AG20443 (cell line): Measurements from ENCODE around the gene C2orf42.
"Not testable (repeated sequence)": the region's sequence is repeated elsewhere in the genome, so short reads cannot be mapped to it uniquely, and the experiment has no call there.

Source experiments
- DNase-seq: peaks from one replicate; pipeline ENCODE4 v3.0.0; 2012; ENCODE audit warnings: low spot score, mixed read lengths

Gene C2orf42

DNA sequence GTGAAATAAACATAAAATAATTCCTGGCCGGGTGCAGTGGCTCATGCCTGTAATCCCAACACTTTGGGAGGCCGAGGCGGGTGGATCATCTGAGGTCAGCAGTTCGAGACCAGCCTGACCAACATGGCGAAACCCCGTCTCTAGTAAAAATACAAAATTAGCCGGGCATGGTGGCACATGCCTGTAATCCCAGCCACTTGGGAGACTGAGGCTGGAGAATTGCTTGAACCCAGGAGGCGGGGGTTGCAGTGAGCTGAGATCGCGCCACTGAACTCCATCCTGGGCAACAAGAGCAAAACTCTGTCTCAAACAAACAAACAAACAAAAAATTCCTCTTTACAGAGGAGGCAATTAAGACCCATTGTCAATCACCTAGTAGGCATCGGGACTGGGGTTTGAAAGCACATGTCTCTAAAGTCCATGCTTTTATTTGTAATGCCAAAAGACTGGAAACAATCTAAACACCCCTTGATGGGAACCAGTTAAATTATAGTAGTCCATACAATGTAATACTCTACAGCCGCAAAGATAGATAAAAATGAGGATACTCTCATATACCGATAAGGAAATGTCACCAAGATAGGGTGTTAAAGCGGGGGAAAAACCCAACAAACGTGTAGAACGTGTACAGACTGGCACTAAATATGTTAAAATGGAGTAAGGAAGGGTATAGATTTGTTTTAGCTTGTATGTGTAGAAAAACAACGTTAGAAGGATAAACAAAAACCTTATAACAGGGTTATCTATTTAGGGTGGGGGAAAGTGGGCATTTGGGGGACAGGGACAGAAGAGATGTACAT, 59.3 kb downstream of the C2orf42 start:
- not testable (repeated sequence) for DNase-seq

- no peak for DNase-seq
Observed at GRCh38 chr2:70128005-70128404, 62.8 kb downstream of the C2orf42 start.

DNA sequence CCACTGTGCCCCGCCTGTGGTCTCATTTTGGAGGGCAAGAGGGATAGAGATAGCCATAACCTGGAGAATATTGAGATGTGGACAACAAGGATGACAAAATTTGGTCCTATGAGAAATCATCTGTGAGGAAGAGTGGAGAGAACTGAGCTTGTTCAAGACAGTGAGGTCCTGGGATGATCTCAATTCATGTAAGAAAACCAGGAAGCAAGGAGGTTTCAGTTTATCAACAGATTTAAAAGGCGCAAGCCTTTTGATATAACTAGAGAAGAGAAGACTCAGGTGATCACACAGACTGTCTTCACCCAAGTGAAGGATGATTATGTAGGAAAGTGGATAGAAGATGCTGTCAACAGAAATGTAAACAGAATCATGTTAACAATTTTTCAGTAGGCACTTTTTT, 64.4 kb downstream of the C2orf42 start:
- DNase-seq, result no peak

- DNase-seq, result no peak
Observed at GRCh38 chr2:70125498-70125898, 65.3 kb downstream of the C2orf42 start.

DNA sequence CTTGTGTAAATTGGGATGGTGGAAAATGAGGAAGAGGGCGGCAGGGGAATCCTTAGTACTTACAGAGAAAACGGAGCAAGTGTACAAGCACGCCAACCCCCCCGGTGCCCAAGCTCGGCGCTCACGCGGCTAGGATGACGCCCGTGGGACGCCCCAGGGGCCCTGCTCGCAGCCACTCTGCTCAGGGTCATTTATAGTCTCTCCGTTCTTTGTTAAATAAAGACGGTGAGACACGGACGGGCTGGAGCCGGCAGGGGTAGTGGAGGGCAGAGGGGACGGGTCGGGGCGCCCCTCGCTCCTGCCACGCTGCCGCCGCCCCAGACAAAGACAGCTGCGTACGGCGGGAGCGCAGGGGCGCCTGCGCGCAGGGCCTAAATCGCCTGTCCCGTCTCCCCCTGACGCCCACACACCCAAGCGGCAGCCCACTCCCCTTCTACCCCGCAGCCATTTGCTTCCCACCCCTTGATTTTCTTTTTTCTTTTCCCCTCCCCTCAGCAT, 65.8 kb downstream of the C2orf42 start:
- DNase-seq, result peak; percentile 71

DNA sequence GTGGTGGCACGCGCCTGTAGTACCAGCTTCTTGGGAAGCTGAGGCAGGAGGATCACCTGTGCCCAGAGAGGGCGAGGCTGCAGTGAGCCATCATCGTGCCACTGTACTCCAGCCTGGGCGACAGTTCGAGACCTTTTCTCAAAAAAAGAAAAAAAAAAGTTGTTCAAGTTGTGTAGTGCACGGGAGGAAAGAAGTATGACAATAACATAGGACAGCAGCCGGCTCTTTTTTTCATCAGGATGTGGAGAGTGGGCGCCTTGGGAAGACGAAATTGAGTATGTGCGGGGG, 67.0 kb downstream of the C2orf42 start:
- DNase-seq, result no peak

DNA sequence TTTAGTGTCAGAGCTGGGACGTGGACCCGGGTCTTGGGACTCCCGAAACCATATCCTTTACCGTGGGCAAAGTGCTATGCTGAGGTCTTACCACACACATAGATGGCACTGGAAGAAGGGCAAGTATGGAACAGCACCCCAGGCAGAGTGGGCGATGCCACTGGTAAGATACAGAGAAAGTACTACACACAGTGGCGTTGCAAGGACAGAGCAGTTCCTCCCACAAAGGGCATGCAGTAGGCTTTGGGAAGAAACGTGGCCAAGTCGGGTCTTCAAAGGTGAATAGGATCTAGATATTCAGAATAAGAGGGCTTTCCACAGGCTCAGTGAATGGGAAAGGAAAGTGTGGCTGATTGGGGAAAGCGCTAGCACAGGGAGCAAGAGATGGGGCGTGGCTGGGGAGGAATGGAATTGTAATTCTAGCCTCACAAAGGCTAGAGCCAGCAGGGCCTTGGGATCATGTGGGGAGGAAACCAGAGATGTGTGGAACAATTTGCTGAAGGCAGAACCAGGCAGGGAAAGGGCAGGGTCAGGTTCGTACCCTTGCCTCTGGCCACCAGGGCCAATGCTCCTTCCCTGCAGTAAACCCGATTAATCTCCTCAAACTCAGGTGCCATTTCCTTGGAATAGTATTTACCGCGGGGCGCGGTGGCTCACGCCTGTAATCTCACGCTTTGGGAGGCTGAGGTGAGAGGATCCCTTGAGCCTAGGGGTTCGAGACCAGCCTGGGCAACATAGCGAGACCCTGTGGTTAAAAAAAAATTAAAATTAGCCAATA, 67.6 kb downstream of the C2orf42 start:
- DNase-seq, result peak; percentile 85

GRCh38 chr2:70122470-70122869, 68.3 kb downstream of the C2orf42 start:
- no peak for DNase-seq

- DNase-seq, result no peak
Observed at GRCh38 chr2:70121627-70122372, 69.0 kb downstream of the C2orf42 start.

DNA sequence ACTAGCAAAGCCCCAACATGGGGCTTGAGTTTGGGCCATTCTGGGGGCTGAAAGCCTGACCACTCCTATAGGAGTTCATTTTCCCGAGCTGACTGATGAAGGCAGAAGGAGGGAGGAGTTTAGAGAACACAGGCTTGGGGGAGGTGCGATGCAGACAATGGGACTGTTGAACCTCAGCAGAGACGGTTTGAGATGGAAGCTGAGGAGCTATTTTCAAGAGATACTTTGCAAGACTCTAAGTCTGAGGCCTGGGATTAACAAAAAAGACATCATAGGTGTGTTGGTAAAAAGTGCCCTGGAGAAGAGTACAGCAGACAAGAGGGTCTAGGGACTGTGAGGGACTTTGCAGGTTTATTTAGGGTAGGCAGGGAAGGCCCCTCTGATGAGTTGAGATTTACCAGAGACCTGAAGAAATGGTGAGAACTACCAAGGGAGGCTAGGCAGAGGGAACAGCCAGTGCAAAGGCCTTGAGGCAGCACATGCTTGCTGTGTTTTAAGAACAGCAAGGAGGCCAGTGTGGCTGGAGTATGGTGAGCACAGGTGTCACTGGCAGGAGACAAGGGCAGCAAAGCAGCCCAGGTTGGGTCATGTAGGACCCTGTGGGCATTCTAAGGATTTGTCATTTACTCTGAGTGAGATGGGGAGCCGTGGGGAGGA, 71.9 kb downstream of the C2orf42 start:
- DNase-seq, result no peak

- no peak for DNase-seq
Observed at GRCh38 chr2:70116936-70117552, 73.8 kb downstream of the C2orf42 start.

DNA sequence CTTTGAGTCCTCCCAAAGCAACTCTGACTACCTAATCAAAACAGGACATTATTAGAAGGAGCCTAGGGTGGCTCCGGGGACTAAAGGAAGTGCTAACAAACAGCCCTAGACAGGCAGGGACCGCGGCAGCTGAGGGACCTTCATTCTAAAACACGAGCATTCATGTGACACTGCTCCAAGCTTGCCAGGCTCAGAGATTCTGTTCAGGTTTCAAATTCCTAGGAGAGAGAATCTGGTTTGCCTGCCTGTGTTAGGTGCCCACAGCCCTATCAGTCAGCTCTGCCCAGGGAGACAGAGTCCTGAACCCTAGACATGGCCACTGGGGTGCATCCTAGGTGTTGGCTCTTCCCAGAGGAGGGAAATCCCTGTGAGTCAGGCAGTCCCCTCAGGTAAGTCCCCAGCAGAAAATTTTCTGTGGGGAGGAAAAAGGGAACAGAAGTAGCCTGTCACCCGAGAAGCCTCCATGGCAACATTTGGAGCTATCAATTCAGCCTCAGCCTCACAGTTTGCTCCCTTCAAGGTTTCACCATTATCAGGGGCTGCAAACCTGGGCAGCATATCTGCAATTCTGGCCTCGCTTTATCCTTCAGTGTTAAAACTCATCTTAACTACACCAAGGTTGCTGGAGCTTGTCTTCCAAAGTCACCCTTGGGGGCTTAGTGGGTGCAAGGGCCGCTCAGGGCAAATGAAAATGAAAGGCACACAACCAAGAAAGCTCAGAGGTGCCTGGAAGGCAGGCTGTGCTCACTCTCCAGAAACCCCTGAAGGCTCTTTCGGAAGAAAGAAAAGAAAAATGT, 75.0 kb downstream of the C2orf42 start:
- DNase-seq, result no peak

DNA sequence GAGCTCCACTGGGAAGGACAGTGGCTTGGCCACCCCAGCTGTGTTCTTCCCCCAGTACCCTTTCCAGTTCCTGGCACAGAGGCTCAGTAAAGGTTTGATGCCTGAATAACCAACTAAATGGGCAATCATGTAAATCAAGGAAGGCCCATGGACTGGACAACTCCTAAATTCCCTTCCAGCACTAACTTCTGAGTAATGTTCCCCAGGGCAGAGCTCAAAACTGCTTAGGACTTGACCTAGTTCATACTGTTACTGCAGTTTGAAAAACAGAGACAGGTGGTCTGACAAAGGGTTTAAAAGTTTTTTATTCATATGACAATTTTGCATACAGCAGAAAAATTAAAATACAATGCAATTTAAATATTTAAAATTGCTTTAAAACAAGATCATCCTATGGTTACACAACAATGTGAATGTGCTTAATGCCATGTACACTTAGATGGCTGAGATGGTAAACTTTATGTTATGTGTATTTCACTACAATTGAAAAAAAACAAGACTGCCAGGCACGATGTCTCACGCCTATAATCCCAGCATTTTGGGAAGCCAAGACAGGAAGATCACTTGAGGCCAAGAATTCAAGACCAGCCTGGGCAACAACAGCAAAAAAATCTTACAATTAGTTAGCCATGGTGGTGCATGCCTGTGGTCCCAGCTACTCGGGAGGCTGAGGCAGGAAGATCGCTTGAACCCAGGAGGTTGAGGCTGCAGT, 77.3 kb downstream of the C2orf42 start:
- no peak for DNase-seq

- DNase-seq, result peak; percentile 59
Observed at GRCh38 chr2:70111752-70112591, 78.8 kb downstream of the C2orf42 start.

DNA sequence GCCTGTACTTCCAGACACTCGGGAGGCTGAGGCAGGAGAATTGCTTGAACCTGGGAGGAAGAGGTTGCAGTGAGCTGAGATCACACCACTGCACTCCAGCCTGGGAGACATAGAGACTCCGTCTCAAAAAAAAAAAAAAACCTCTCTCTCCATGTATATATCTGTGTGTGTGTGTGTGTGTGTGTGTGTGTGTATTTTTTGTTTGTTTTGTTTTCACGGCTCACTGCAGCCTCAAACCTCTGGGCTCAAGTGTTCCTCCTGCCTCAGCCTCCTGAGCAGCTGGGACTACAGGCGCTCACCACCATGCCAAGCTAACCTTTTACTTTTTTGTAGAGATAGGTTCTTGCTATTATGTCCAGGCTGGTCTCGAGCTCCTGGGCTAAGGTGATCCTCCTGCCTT, 80.4 kb downstream of the C2orf42 start:
- not testable (repeated sequence) for DNase-seq

- DNase-seq, result not testable (repeated sequence)
Observed at GRCh38 chr2:70106138-70106537, 84.7 kb downstream of the C2orf42 start.

DNA sequence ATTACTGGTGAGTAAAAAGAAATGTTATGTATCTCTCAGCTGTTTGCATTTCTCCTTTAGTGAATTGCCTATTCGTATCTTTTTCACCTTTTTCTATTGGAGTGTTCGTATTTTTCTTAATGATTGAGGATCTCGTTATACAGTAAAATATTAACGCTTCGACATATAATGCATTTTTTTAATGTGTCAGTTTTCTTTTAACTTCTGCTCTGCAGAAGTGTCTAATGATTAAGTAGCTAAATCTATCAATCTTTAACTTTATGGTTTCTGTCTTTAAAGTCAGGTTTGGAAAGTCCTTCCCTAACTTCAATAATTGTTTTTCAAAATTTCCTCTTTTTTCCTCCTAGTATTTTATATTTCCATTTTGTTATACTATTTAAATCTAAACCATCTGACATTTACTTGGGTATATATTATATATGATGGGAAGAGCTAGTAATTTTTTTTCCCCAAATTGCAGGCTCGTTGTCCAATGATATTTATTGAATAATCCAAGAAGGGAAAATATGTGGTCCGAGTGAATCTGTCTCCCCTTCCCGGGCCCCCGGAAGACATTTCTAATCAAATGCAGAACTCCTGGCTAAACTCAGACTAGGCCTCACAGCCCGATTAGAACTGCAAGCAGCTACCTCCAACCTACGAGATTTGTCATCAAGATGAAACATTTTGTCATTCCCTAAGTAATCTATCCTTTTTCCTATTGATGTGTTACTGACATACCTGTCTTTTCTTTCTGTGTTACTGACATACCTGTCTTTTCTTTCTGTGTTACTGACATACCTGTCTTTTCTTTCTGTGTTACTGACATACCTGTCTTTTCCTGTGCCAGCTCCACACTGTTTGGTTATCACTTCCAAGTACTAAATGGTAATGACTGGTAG, 86.3 kb downstream of the C2orf42 start:
- DNase-seq, result peak; percentile 50

- no peak for DNase-seq
Observed at GRCh38 chr2:70103531-70104061, 87.2 kb downstream of the C2orf42 start.
